Calu3 (cell line): ENCODE data around the gene KLHL21. TPM values are rescaled to one million over a fixed set of nuclear protein-coding genes. Genes with fewer than 3 reads are reported as not detected.

Experiments used
- Bru-seq: library from RNA; stranded (reverse); fragments of 400-500 nt; gene quantifications from one replicate; lab custom pipeline; 2021; lab: Mats Ljungman, UMichigan
- BruChase-seq, 2 experiments: library from RNA; stranded (reverse); fragments of 400-500 nt; gene quantifications; one replicate each; lab custom pipeline; 2021; lab: Mats Ljungman, UMichigan
- BruUV-seq: library from RNA; stranded (reverse); fragments of 400-500 nt; replicated peaks from 2 replicates; lab custom pipeline; 2021; lab: Mats Ljungman, UMichigan
- CTCF ChIA-PET: fragments of 300-600 bp; sonication (Branson Sonifier 250); formaldehyde crosslinking; loops from one replicate; lab custom pipeline; 2022; ENCODE audit warnings: antibody characterized with exemption; lab: Charles Lee
- DNase-seq: peaks from one replicate; pipeline ENCODE4 v3.0.0; 2022
- H3K27ac Mint-ChIP-seq: one replicate; pipeline ENCODE4 v1.8.0; 2022; ENCODE audit warnings: mixed read lengths; ENCODE audit not compliant: unreplicated experiment
- H3K27me3 Mint-ChIP-seq: one replicate; pipeline ENCODE4 v1.8.0; 2022; ENCODE audit warnings: mixed read lengths; ENCODE audit not compliant: unreplicated experiment
- H3K36me3 Mint-ChIP-seq: one replicate; pipeline ENCODE4 v1.8.0; 2022; ENCODE audit warnings: mild to moderate bottlenecking, moderate library complexity, mixed read lengths; ENCODE audit not compliant: insufficient read depth, unreplicated experiment
- H3K4me1 Mint-ChIP-seq: one replicate; pipeline ENCODE4 v1.8.0; 2022; ENCODE audit warnings: mild to moderate bottlenecking, low read depth, mixed read lengths; ENCODE audit not compliant: unreplicated experiment
- H3K4me3 Mint-ChIP-seq: one replicate; pipeline ENCODE4 v1.8.0; 2022; ENCODE audit warnings: mild to moderate bottlenecking, low read depth, moderate library complexity, mixed read lengths; ENCODE audit not compliant: unreplicated experiment
- H3K9me3 Mint-ChIP-seq: one replicate; pipeline ENCODE4 v1.8.0; 2022; ENCODE audit warnings: low read depth, mixed read lengths; ENCODE audit not compliant: unreplicated experiment
- intact Hi-C: fragments of 100-400 bp; cut with micrococcal nuclease; formaldehyde crosslinking; loops from one replicate; pipeline ENCODE4 v1.10.0; 2022; ENCODE audit not compliant: unreplicated experiment
- long read RNA-seq: library from polyadenylated mRNA; stranded (forward); transcript quantifications from one replicate; pipeline ENCODE4 v2.0.0, GENCODE V29; 2022
- total RNA-seq: library from RNA; stranded (reverse); gene quantifications from 2 replicates; pipeline ENCODE4 v1.2.3, GENCODE V29; 2022
- TF ChIP-seq, protein P1 (sequence below): fragments of 200-600 bp; IDR thresholded peaks from one replicate; pipeline ENCODE4 v1.8.0; 2022; ENCODE audit warnings: antibody characterized with exemption; ENCODE audit not compliant: unreplicated experiment

The KLHL21 gene, protein sequence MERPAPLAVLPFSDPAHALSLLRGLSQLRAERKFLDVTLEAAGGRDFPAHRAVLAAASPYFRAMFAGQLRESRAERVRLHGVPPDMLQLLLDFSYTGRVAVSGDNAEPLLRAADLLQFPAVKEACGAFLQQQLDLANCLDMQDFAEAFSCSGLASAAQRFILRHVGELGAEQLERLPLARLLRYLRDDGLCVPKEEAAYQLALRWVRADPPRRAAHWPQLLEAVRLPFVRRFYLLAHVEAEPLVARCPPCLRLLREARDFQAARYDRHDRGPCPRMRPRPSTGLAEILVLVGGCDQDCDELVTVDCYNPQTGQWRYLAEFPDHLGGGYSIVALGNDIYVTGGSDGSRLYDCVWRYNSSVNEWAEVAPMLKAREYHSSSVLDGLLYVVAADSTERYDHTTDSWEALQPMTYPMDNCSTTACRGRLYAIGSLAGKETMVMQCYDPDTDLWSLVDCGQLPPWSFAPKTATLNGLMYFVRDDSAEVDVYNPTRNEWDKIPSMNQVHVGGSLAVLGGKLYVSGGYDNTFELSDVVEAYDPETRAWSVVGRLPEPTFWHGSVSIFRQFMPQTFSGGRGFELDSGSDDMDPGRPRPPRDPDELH
- total RNA-seq (21.8 and 23.5 TPM in 2 replicates), Bru-seq, nascent RNA (percentile 58 among the genes with signal in this experiment), BruChase-seq, experiment 1, labeled RNA remaining after a 6-hour chase (percentile 61 among the genes with signal in this experiment), BruChase-seq, experiment 2, labeled RNA remaining after a 2-hour chase (percentile 75 among the genes with signal in this experiment)
- long read RNA-seq, full-length matches to known transcripts = 18 of 35 reads
- long read RNA-seq, partial matches to known transcripts = 9 of 35 reads
- long read RNA-seq, other reads (novel, unspliced or antisense) = 8 of 35 reads

DNA sequence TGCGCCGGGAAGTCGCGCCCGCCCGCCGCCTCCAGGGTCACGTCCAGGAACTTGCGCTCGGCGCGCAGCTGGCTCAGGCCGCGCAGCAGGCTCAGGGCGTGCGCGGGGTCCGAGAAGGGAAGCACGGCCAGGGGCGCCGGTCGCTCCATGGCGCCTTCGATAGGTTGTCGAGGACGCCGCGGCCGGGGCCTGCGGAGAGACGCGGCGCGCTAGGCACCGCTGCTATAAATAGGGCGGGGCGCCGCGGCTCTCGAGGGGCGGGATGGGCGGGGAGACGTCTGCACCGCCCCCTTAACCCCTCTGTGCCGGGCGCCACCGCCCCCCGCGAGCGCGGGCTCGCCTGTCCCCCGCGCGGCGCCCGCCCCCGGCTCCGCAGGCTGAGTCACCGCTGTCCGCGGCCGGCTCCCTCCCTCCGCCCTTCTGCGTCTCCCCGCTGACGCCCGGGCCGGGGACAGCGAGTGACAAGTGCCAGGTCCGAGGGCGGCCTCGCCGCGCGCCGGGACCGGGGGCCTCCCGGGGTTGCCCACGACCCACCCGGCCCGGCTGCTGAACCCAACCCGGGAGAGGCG, at the start of gene KLHL21:
KLHL21 (minus strand) TSS at position 201 of the 569 bp plus-strand sequence; CDS start at position 149, 52 bp downstream.
- Mint-ChIP-seq H3K27ac (peak within 1 kb of the TSS; percentile 68), H3K4me3 (peak within 1 kb of the TSS; percentile 87), H3K36me3 (peaks cover 56% of the 10 kb centered on the region), H3K27me3 (no peaks in the 10 kb centered on the region), H3K9me3 (no peaks in the 10 kb centered on the region), H3K4me1 (no peaks in the 10 kb centered on the region)
- BruUV-seq = no TSS peak
- intact Hi-C loops = loop anchor here (10.0 kb wide), 1 partner anchor 48 kb away; the partner anchor contains the start of genes NOL9 and TAS1R1
- DNase-seq = peak; percentile 87
- CTCF ChIA-PET = interaction anchor here (0.6 kb wide), 1 partner anchor 327 kb away, joined by 3 read pairs; no protein-coding TSS in a partner anchor
- TF ChIP-seq, protein P1, sequence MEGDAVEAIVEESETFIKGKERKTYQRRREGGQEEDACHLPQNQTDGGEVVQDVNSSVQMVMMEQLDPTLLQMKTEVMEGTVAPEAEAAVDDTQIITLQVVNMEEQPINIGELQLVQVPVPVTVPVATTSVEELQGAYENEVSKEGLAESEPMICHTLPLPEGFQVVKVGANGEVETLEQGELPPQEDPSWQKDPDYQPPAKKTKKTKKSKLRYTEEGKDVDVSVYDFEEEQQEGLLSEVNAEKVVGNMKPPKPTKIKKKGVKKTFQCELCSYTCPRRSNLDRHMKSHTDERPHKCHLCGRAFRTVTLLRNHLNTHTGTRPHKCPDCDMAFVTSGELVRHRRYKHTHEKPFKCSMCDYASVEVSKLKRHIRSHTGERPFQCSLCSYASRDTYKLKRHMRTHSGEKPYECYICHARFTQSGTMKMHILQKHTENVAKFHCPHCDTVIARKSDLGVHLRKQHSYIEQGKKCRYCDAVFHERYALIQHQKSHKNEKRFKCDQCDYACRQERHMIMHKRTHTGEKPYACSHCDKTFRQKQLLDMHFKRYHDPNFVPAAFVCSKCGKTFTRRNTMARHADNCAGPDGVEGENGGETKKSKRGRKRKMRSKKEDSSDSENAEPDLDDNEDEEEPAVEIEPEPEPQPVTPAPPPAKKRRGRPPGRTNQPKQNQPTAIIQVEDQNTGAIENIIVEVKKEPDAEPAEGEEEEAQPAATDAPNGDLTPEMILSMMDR = no peak

DNA sequence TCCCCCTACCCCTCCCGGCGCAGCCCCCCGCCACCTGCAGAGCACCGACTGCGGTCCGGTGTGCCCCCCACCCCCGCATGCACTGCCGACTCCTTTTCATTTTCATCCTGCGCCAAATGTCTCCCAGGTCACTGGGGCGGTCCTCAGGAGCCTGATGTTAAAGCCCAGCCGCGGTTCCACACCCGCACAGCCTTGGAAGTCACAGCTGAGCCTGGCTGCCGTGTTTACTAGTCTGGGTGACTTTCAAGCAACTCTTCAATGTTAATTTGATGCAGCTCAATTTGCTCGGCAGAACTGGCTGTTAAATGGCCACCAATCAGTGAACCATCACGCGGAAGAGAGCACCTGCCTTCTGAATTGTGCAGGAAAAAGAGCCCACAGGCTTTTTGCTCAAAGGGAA, 49.2 kb upstream of the KLHL21 start:
- CTCF ChIA-PET = interaction anchor here (0.6 kb wide), 1 partner anchor 80 kb away, joined by 3 read pairs; no protein-coding TSS in a partner anchor

DNA sequence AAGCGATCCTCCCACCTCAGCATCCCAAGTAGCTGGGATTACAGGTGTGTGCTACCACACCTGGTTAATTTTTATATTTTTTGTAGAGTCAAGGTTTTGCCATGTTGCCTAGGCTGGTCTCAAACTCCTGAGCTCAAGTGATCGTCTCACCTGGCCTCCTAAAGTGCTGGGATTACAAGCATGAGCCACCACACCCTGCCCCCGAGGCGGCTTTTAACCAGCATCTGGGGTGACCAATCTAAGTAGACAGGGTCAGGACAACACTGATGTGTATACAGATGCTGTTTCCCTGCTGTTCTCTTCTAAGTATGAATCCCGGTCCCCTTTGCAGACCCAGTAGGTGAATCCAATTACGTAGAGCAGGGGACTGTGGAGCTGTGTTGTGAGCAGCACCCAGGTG, 45.9 kb upstream of the KLHL21 start:
- no peaks in the 10 kb centered on the region for H3K27me3 Mint-ChIP-seq
- TF ChIP-seq, protein P1 = no peak
- no peak overlapping the region for H3K27ac Mint-ChIP-seq
- CTCF ChIA-PET = interaction anchor here (0.6 kb wide), 1 partner anchor 14 kb away, joined by 9 read pairs; no protein-coding TSS in a partner anchor
- no TSS peak for BruUV-seq
- no peaks in the 10 kb centered on the region for H3K4me1 Mint-ChIP-seq
- H3K9me3 Mint-ChIP-seq = no peaks in the 10 kb centered on the region
- no peak overlapping the region for H3K4me3 Mint-ChIP-seq
- H3K36me3 Mint-ChIP-seq = peaks cover 15% of the 10 kb centered on the region
- no peak for DNase-seq
- intact Hi-C loops = loop anchor here (5.0 kb wide), 1 partner anchor 161 kb away; no protein-coding TSS in a partner anchor

More for the DNA sequence above, 49.2 kb upstream of the KLHL21 start:
- DNase-seq = no peak
- Mint-ChIP-seq H3K36me3 (peaks cover 15% of the 10 kb centered on the region), H3K27me3 (no peaks in the 10 kb centered on the region), H3K27ac (no peak overlapping the region), H3K4me1 (no peaks in the 10 kb centered on the region), H3K4me3 (no peak overlapping the region), H3K9me3 (no peaks in the 10 kb centered on the region)
- intact Hi-C loops = no loop called here
- TF ChIP-seq, protein P1 = no peak
- BruUV-seq = no TSS peak
